IMR-90 (cell line): ENCODE results near the gene ABTB1.

ENCODE experiments used
- CEBPB ChIP-seq: IDR thresholded peaks from 2 replicates; pipeline ENCODE4 v1.6.1; 2012; ENCODE audit warnings: low read depth, low read length, improper control_type of control experiment
- MAFK ChIP-seq: IDR thresholded peaks from 2 replicates; pipeline ENCODE4 v1.6.1; 2012; ENCODE audit warnings: low read depth, low read length, improper control_type of control experiment
- MAZ ChIP-seq: IDR thresholded peaks from 2 replicates; pipeline ENCODE4 v1.6.1; 2012; ENCODE audit warnings: low read depth, mild to moderate bottlenecking, low read length, improper control_type of control experiment, moderate library complexity, borderline replicate concordance
- MXI1 ChIP-seq: IDR thresholded peaks from 2 replicates; pipeline ENCODE4 v1.6.1; 2012; ENCODE audit warnings: low read depth, mild to moderate bottlenecking, low read length, moderate library complexity, borderline replicate concordance
- POLR2A ChIP-seq: IDR thresholded peaks from 2 replicates; pipeline ENCODE4 v1.6.1; 2012; ENCODE audit warnings: mild to moderate bottlenecking, low read depth, low read length
- TF ChIP-seq, protein P1 (sequence below): conservative IDR thresholded peaks from 2 replicates; pipeline ENCODE4 v1.5.1; 2012; ENCODE audit warnings: mild to moderate bottlenecking, low read depth, low read length, improper control_type of control experiment

DNA sequence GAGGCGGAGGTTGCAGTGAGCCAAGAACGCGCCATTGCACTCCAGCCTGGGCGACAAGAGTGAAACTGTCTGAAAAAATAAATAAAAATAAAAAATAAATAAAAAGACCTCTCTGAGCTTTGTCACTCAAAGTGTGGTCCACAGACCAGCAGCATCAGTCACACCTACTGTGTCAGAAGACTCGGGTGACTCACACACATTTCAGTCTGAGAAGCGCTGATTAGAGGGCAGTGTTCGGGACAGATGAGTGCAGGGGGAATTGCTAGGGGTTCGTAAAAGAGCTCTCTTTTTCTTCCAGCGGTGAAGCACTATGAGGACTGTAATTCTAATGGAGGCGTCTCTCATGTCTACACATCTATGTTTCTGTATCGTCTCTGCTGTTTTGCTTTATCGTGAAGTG, 38.1 kb upstream of the ABTB1 start:
- TF ChIP-seq, protein P1, sequence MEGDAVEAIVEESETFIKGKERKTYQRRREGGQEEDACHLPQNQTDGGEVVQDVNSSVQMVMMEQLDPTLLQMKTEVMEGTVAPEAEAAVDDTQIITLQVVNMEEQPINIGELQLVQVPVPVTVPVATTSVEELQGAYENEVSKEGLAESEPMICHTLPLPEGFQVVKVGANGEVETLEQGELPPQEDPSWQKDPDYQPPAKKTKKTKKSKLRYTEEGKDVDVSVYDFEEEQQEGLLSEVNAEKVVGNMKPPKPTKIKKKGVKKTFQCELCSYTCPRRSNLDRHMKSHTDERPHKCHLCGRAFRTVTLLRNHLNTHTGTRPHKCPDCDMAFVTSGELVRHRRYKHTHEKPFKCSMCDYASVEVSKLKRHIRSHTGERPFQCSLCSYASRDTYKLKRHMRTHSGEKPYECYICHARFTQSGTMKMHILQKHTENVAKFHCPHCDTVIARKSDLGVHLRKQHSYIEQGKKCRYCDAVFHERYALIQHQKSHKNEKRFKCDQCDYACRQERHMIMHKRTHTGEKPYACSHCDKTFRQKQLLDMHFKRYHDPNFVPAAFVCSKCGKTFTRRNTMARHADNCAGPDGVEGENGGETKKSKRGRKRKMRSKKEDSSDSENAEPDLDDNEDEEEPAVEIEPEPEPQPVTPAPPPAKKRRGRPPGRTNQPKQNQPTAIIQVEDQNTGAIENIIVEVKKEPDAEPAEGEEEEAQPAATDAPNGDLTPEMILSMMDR, result no peak
- TF ChIP-seq POLR2A (no peak), MAZ (no peak), CEBPB (no peak), MAFK (no peak), MXI1 (no peak)
